Lung (tissue), 12 donors: Measurements from ENCODE around the gene DCTN4. TPM values are rescaled to one million over a fixed set of nuclear protein-coding genes. Genes with fewer than 3 reads are reported as not detected.
A peak's percentile ranks its signal among the peaks of the same experiment; 100 is the strongest.

Source experiments
- ATAC-seq: fragments of 200-7000 bp; cut with Tn5 transposase; one replicate; pipeline ENCODE4 v1.9.1; 2020; ENCODE audit warnings: moderate number of reproducible peaks; ENCODE audit not compliant: insufficient read depth, low FRiP score
- DNase-seq, 3 donors: peaks; one replicate each; pipeline ENCODE4 v3.0.0-alpha.2; 2013 to 2017
- H3K27ac ChIP-seq, 2 donors: one replicate each; pipeline ENCODE4 v1.5.1; 2013; ENCODE audit warnings: mild to moderate bottlenecking in 2 of 2, moderate library complexity in 2 of 2, control low read depth in 1 of 2, inconsistent platforms in 1 of 2, low read depth in 1 of 2, low read length in 1 of 2
- H3K27me3 ChIP-seq, 3 donors: one replicate each; pipeline ENCODE4 v1.5.1; 2013; ENCODE audit warnings: low read length in 2 of 3; ENCODE audit not compliant: control insufficient read depth in 3 of 3, insufficient read depth in 3 of 3
- H3K36me3 ChIP-seq, 4 donors: one replicate each; pipeline ENCODE4 v1.5.1; 2013; ENCODE audit warnings: low read length in 4 of 4, mild to moderate bottlenecking in 1 of 4, moderate library complexity in 1 of 4; ENCODE audit not compliant: control insufficient read depth in 4 of 4, insufficient read depth in 4 of 4
- H3K4me1 ChIP-seq, 5 donors: one replicate each; pipeline ENCODE4 v1.5.1; 2013; ENCODE audit warnings: low read length in 5 of 5, mild to moderate bottlenecking in 2 of 5, moderate library complexity in 1 of 5; ENCODE audit not compliant: control insufficient read depth in 5 of 5, insufficient read depth in 5 of 5
- H3K4me3 ChIP-seq: one replicate; pipeline ENCODE4 v1.5.1; 2013; ENCODE audit warnings: mild to moderate bottlenecking, control low read depth, moderate library complexity
- H3K9ac ChIP-seq, 2 donors: one replicate each; pipeline ENCODE4 v1.5.1; 2013; ENCODE audit warnings: low read length in 2 of 2, control low read depth in 1 of 2; ENCODE audit not compliant: insufficient read depth in 1 of 2
- H3K9me3 ChIP-seq, 4 donors: one replicate each; pipeline ENCODE4 v1.5.1; 2013; ENCODE audit warnings: low read length in 3 of 4, mild to moderate bottlenecking in 1 of 4, moderate library complexity in 1 of 4; ENCODE audit not compliant: control insufficient read depth in 4 of 4, insufficient read depth in 3 of 4
- CTCF ChIP-seq: IDR thresholded peaks from 2 replicates; pipeline ENCODE4 v1.5.1; 2012; ENCODE audit warnings: mild to moderate bottlenecking; ENCODE audit errors: control extremely low read depth, extremely low read depth
- WGBS, 2 donors: extraction: QIAGEN DNeasy Blood & Tissue Kit; methylation state at CpG; one replicate each; pipeline ENCODE4 v1.1.7; 2013; 5-methylcytosine and 5-hydroxymethylcytosine counted together
- polyA plus RNA-seq, 2 donors: library from polyadenylated mRNA; stranded (reverse); fragments of 200-250 nt; gene quantifications; one replicate each; pipeline ENCODE4 v1.2.1, GENCODE V29; 2013
- total RNA-seq, 2 donors: library from RNA; depleted of rRNA in 1 of 2; stranded (reverse); fragments of >200 nt in 1 of 2; gene quantifications; one replicate each; pipeline ENCODE4 v1.2.1, GENCODE V29; 2014 to 2021
- donor health status: control.
- donor health status: control.
- donor health status: Bipolar disorder and iron deficiency.
- donor health status: healthy.
- donor health status: DM: yes; HTN: yes; CAD: no.

The DCTN4 gene
- total and polyA plus RNA-seq, 4 donors: 21.2 to 105 (median 48.1) TPM

GRCh38 chr5:150765799-150766169 is 7.0 kb upstream of the DCTN4 start:
- 80 to 88% methylated on average over 1 of the region's 1 CpG for WGBS, 2 donors
- Histone ChIP-seq H3K9me3 (no peaks in the 10 kb centered on the region), H3K36me3 (no peaks in the 10 kb centered on the region), H3K4me3 (no peak overlapping the region), H3K27me3 (peaks cover 0 to 5% (median 0%) of the 10 kb centered on the region in 3 donors), H3K9ac (no peak overlapping the region), H3K4me1 (peaks cover 0 to 9% (median 2%) of the 10 kb centered on the region in 5 donors), H3K27ac (no peak overlapping the region)
- no peak for ATAC-seq
- TF ChIP-seq CTCF: no peak
- DNase-seq: no peak

GRCh38 chr5:150765011-150765798 is 6.4 kb upstream of the DCTN4 start:
- no peak overlapping the region for H3K9ac ChIP-seq
- DNase-seq (no peak), ATAC-seq (no peak)
- H3K9me3 ChIP-seq: no peaks in the 10 kb centered on the region
- peak overlapping the region in 1 of 2 donors; percentile 29 for H3K27ac ChIP-seq
- WGBS, 2 donors: 59 to 78% methylated on average over 2 of the region's 2 CpGs
- peaks cover 0 to 5% (median 0%) of the 10 kb centered on the region in 3 donors for H3K27me3 ChIP-seq
- TF ChIP-seq CTCF: no peak
- no peak overlapping the region for H3K4me3 ChIP-seq
- H3K36me3 ChIP-seq: no peaks in the 10 kb centered on the region
- H3K4me1 ChIP-seq: peaks cover 0 to 9% (median 2%) of the 10 kb centered on the region in 5 donors

- H3K9me3 ChIP-seq: no peaks in the 10 kb centered on the region
- no peak for TF ChIP-seq CTCF
- H3K27me3 ChIP-seq: peaks cover 0 to 5% (median 0%) of the 10 kb centered on the region in 3 donors
- DNase-seq: no peak
- H3K27ac ChIP-seq: no peak overlapping the region
- H3K4me1 ChIP-seq: peaks cover 0 to 9% (median 3%) of the 10 kb centered on the region in 5 donors
- 40 to 66% methylated on average over 2 of the region's 2 CpGs for WGBS, 2 donors
- no peak overlapping the region for H3K9ac ChIP-seq
- no peaks in the 10 kb centered on the region for H3K36me3 ChIP-seq
- no peak overlapping the region for H3K4me3 ChIP-seq
- ATAC-seq: no peak
These were observed 5.7 kb upstream of the DCTN4 start for GRCh38 chr5:150764530-150764929.
